ENCODE data around the gene CARD14.

The CARD14 gene

GRCh38 chr17:80169784-80170500 is at the start of gene CARD14:
Gene CARD14 (plus strand): TSS chr17:80170030. CDS start chr17:80181439, 11,409 bp downstream.
- H3K4me3 ChIP-seq (ENCODE audit: low read depth, low read length) = no peak within 1 kb of the TSS
- no peak for DNase-seq (ENCODE audit: low read depth)

GRCh38 chr17:80122026-80122575 is 47.7 kb upstream of the CARD14 start:
- no peak overlapping the region for H3K4me3 ChIP-seq (ENCODE audit: low read depth, low read length)
- no peak for DNase-seq (ENCODE audit: low read depth)

- no peak overlapping the region for H3K4me3 ChIP-seq (ENCODE audit: low read depth, low read length)
- no peak for DNase-seq (ENCODE audit: low read depth)
These were observed 46.8 kb upstream of the CARD14 start for GRCh38 chr17:80122926-80123505.

- DNase-seq (ENCODE audit: low read depth) = no peak
- H3K4me3 ChIP-seq (ENCODE audit: low read depth, low read length) = no peak overlapping the region
These were observed 46.0 kb upstream of the CARD14 start for GRCh38 chr17:80123791-80124190.

GRCh38 chr17:80124351-80124981 is 45.4 kb upstream of the CARD14 start:
- DNase-seq (ENCODE audit: low read depth) = no peak
- no peak overlapping the region for H3K4me3 ChIP-seq (ENCODE audit: low read depth, low read length)

GRCh38 chr17:80125656-80126448 is 44.0 kb upstream of the CARD14 start:
- DNase-seq (ENCODE audit: low read depth) = peak; percentile 35
- no peak overlapping the region for H3K4me3 ChIP-seq (ENCODE audit: low read depth, low read length)

GRCh38 chr17:80126449-80126715 is 43.4 kb upstream of the CARD14 start:
- no peak for DNase-seq (ENCODE audit: low read depth)
- no peak overlapping the region for H3K4me3 ChIP-seq (ENCODE audit: low read depth, low read length)

- no peak for DNase-seq (ENCODE audit: low read depth)
- H3K4me3 ChIP-seq (ENCODE audit: low read depth, low read length) = no peak overlapping the region
These were observed 40.7 kb upstream of the CARD14 start for GRCh38 chr17:80129006-80129565.

- no peak overlapping the region for H3K4me3 ChIP-seq (ENCODE audit: low read depth, low read length)
- no peak for DNase-seq (ENCODE audit: low read depth)
These were observed 38.8 kb upstream of the CARD14 start for GRCh38 chr17:80130992-80131391.

GRCh38 chr17:80132906-80133625 is 36.8 kb upstream of the CARD14 start:
- no peak for DNase-seq (ENCODE audit: low read depth)

GRCh38 chr17:80133626-80133970 is 36.2 kb upstream of the CARD14 start:
- no peak overlapping the region for H3K4me3 ChIP-seq (ENCODE audit: low read depth, low read length)
- DNase-seq (ENCODE audit: low read depth) = no peak

More at GRCh38 chr17:80132906-80133625, 36.8 kb upstream of the CARD14 start:
- H3K4me3 ChIP-seq (ENCODE audit: low read depth, low read length) = no peak overlapping the region

- DNase-seq (ENCODE audit: low read depth) = no peak
- no peak overlapping the region for H3K4me3 ChIP-seq (ENCODE audit: low read depth, low read length)
These were observed 32.7 kb upstream of the CARD14 start for GRCh38 chr17:80137131-80137530.

GRCh38 chr17:80138856-80139426 is 30.9 kb upstream of the CARD14 start:
- no peak for DNase-seq (ENCODE audit: low read depth)
- no peak overlapping the region for H3K4me3 ChIP-seq (ENCODE audit: low read depth, low read length)

GRCh38 chr17:80141463-80142165 is 28.2 kb upstream of the CARD14 start:
- DNase-seq (ENCODE audit: low read depth) = no peak
- H3K4me3 ChIP-seq (ENCODE audit: low read depth, low read length) = no peak overlapping the region

- no peak for DNase-seq (ENCODE audit: low read depth)
These were observed 26.9 kb upstream of the CARD14 start for GRCh38 chr17:80142929-80143328.

GRCh38 chr17:80145076-80146075 is 24.5 kb upstream of the CARD14 start:
- H3K4me3 ChIP-seq (ENCODE audit: low read depth, low read length) = peak overlapping the region; percentile 94
- no peak for DNase-seq (ENCODE audit: low read depth)

More at GRCh38 chr17:80142929-80143328, 26.9 kb upstream of the CARD14 start:
- no peak overlapping the region for H3K4me3 ChIP-seq (ENCODE audit: low read depth, low read length)

Measured in skeletal muscle cell (primary cell).